ENCODE data around the gene SUSD4. TPM values are rescaled to one million over a fixed set of nuclear protein-coding genes. Genes with fewer than 3 reads are reported as not detected.

The SUSD4 gene
- total RNA-seq, 1 experiment from 2014 or later = 3.5 TPM

DNA sequence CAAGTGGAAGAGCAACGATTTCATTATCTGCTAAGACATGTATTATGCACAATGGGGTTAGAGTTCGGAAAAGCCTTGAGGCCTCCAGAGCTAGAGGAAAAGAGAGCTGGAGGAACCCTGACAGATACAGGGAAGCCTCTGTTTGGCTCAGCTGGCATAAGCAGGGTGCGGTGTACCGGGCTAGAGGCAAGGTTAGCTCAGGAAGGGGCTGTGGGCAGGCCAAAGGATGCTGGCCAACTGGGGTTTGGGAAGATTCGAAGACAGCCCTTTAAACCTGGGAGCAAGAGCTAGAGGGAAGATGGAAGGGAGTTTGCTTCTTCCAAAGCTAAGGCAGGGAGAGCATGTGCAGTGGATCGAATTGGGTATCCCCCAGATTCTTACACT lies 113.4 kb downstream of the SUSD4 start:
- H3T11ph ChIP-seq (ENCODE audit: low read length) = no peak overlapping the region
- H2AK5ac ChIP-seq (ENCODE audit: insufficient read length, low read length) = no peak overlapping the region
- H3K27me3 ChIP-seq (ENCODE audit: insufficient read depth, low read length) = no peaks in the 10 kb centered on the region
- H3K79me1 ChIP-seq (ENCODE audit: insufficient read depth, low read depth, low read length, poor library complexity, severe bottlenecking) = no peaks in the 10 kb centered on the region
- no peak overlapping the region for H2BK12ac ChIP-seq (ENCODE audit: insufficient read length, low read depth, low read length)
- WGBS (ENCODE audit: extremely low coverage, insufficient read length, low lambda C conversion rate) = no CpG with 5 or more reads among the region's 6 CpGs
- no peak for TF ChIP-seq CTCF (conservative IDR thresholded peaks at IDR 0.05)
- H3K27ac ChIP-seq (ENCODE audit: insufficient read length, low read depth, low read length) = no peak overlapping the region
- no peak overlapping the region for H2AFZ ChIP-seq (ENCODE audit: low read length)
- no peak overlapping the region for H2BK15ac ChIP-seq (ENCODE audit: low read depth, low read length)
- no peak overlapping the region for H3K18ac ChIP-seq (ENCODE audit: insufficient read length, low read depth, low read length)
- H3K27me3 Mint-ChIP-seq (ENCODE audit: low read depth) = peaks cover 12% of the 10 kb centered on the region
- H2BK20ac ChIP-seq (ENCODE audit: low read depth, low read length, poor library complexity, severe bottlenecking) = no peak overlapping the region
- no peak overlapping the region for H3K4ac ChIP-seq (ENCODE audit: low read depth, low read length)
- H4K20me1 ChIP-seq (ENCODE audit: control insufficient read depth, insufficient read depth, insufficient read length) = no peaks in the 10 kb centered on the region
- no peak overlapping the region for H3K14ac ChIP-seq (ENCODE audit: insufficient read depth, low read length)
- H4K91ac ChIP-seq (ENCODE audit: insufficient read length, low read depth, low read length) = no peak overlapping the region
- no peak overlapping the region for H2BK5ac ChIP-seq (ENCODE audit: insufficient read length, low read length)
- H3K23ac ChIP-seq (ENCODE audit: insufficient read length, low read depth, low read length) = no peak overlapping the region
- H4K5ac ChIP-seq (ENCODE audit: insufficient read length, low read depth, low read length) = no peak overlapping the region
- no peak overlapping the region for H3K4me2 ChIP-seq (ENCODE audit: insufficient read depth, insufficient read length, low read length)
- no peaks in the 10 kb centered on the region for H3K9me3 Mint-ChIP-seq
- H3K9me3 ChIP-seq (ENCODE audit: control insufficient read depth, low read depth, low read length) = no peaks in the 10 kb centered on the region
- DNase-seq = no peak
- H2BK120ac ChIP-seq (ENCODE audit: low read depth, low read length, poor library complexity, severe bottlenecking) = no peak overlapping the region
- H3K4me1 Mint-ChIP-seq = peaks cover under 1% of the 10 kb centered on the region in 2 experiments
- no peak overlapping the region for H4K8ac ChIP-seq (replicated peaks; ENCODE audit: insufficient read length, low read depth, low read length)
- no peaks in the 10 kb centered on the region for H3K79me2 ChIP-seq (ENCODE audit: insufficient read depth, low read length)
- H3K27ac Mint-ChIP-seq = no peak overlapping the region
- H3K9ac ChIP-seq (ENCODE audit: extremely low read depth, insufficient read length, low read length) = no peak overlapping the region
- no peaks in the 10 kb centered on the region for H3K36me3 Mint-ChIP-seq (ENCODE audit: insufficient read depth in 1 of 3, low read depth in 3 of 3)
- no peak overlapping the region for H3K4me3 Mint-ChIP-seq
- H3K23me2 ChIP-seq (ENCODE audit: insufficient read length, low read depth, low read length, poor library complexity, severe bottlenecking) = no peaks in the 10 kb centered on the region
- H3K4me1 ChIP-seq (ENCODE audit: insufficient read depth, low read length) = no peaks in the 10 kb centered on the region
- no peak overlapping the region for H3K56ac ChIP-seq (ENCODE audit: insufficient read length, low read depth, low read length)
